NCI-H524 treated with DMSO at 0.1 percent for 48 hours (cell line): ENCODE results near the gene CPSF4.
A peak's percentile ranks its signal among the peaks of the same experiment; 100 is the strongest.
"Not testable (repeated sequence)": the region's sequence is repeated elsewhere in the genome, so short reads cannot be mapped to it uniquely, and the experiment has no call there.

Experiments used
- DNase-seq: peaks from one replicate; lab custom pipeline; 2025; lab: John Stamatoyannopoulos, UW

CPSF4 gene

GRCh38 chr7:99408379-99409191 lies 30.2 kb upstream of the CPSF4 start, which contains the start of the genes BUD31 and PDAP1:
Gene BUD31 (plus strand): TSS chr7:99408969. CDS start chr7:99411093, 2,124 bp downstream.
Gene PDAP1 (minus strand): TSS chr7:99408597. CDS start chr7:99408548, 49 bp downstream.
- peak; percentile 85 for DNase-seq

DNA sequence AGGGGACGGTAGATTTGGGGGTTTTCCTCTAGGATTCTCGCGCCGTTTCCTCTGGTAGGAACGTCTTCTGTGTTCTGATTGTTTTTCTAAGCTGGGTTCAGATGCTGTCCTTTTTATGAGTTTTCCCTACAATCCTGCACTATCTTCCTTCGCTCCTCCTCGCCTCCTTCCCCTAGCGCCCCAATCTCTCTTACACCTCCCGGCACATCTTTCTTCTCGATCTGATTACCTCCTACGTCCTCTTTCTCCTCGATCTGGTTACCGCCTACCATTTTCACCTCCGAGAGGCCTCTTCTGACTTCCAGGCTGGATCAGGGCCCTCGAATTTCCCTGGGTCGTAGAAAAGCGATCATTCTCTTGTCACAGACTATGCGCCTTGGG lies 29.6 kb upstream of the CPSF4 start:
- no peak for DNase-seq

GRCh38 chr7:99409806-99410205 lies 28.9 kb upstream of the CPSF4 start:
- no peak for DNase-seq

- DNase-seq = no peak
These were observed 28.1 kb upstream of the CPSF4 start for GRCh38 chr7:99410635-99411034.

DNA sequence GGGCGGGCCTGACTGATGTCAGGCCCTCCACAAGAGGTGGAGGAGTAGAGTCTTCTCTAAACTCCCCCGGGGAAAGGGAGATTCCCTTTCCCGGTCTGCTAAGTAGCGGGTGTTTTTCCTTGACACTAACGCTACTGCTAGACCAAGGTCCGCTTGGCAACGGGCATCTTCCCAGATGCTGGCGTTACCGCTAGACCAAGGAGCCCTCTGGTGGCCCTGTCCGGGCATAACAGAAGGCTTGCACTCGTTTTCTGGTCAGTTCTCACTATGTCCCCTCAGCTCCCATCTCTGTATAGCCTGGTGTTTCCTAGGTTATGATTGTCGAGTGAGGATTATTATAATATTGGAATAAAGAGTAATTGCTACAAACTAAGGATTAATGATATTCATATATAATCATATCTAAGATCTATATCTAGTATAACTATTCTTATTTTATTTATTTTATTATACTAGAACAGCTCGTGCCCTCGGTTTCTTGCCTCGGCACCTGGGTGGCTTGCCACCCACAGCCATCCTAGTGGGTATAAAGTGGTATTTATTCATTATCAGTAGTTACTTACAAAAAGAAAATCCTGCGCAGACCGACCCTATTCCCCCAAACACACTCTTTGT lies 23.1 kb upstream of the CPSF4 start:
- not testable (repeated sequence) for DNase-seq

GRCh38 chr7:99418260-99418659 lies 20.5 kb upstream of the CPSF4 start:
- no peak for DNase-seq

DNA sequence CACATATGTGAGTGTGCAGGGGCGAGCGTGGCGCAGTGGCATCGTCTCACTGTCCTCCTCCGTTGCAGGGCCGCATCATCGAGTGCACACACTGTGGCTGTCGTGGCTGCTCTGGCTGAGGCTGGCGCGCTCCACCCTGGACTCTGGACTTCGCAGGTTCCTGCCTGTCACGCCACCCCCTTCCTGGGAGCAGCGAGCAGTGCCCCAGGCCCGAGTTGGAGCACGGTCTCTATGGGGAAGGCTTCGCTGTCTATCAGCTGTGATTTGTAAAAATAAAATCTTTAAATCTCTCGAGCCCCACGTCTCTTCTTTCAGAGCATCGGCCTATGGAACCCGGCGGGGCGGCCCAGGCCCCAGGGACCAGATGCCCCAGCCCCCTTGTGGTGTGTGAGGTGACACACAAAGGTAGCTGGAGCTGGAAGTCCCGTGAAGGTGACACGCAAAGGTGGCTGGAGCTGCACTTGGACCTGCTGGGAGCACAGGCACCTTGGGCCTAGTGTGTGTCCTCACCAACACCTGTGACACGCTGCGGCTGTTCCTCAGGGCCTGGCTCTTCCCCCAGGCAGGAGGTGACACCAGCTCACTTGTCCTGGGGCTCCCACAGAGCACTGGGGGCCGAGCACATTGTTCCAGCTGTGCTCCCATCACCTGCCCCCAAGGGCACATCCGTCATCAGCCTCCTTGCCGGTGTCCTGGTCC lies 19.3 kb upstream of the CPSF4 start:
- no peak for DNase-seq

DNA sequence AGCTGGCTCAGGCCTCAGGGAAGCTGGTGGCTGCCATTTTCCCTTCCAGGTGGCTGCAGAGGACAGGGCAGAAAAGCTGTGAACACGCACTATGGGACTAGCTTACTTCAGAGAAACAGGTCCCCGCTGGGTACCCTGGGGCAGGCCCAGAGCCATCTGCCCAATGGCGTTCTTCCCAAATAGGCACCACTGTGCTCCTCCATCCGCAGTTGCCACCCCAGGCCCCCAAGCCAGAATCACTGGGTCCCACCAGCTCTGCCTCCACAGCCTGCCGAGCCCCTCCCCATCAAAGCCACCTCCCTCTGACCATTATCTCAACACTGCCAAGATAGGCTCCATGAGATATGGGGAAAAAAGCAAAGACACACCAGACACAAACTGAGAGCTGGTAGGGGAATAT lies 18.5 kb upstream of the CPSF4 start:
- no peak for DNase-seq

DNA sequence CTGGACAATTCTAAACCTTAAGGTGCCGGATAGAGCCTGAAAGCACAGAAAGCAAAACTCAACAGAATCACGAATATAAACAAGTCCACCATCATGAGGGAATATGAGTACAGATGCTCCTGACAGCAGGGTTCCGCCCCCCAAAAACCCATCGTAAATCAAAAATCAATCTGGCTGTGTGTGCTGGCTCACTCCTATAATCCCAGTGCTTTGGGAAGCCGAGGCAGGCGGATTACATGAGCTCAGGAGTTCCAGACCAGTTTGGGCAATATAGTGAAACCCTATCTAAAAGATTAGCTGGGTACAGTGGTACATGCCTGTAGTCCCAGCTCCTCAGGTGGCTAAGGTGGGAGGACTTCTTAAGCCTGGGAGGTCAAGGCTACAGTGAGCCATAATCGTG lies 17.8 kb upstream of the CPSF4 start:
- DNase-seq = no peak

GRCh38 chr7:99422186-99422585 lies 16.6 kb upstream of the CPSF4 start:
- no peak for DNase-seq

- no peak for DNase-seq
These were observed 16.1 kb upstream of the CPSF4 start for GRCh38 chr7:99422625-99423024.

- DNase-seq = no peak
These were observed 13.6 kb upstream of the CPSF4 start for GRCh38 chr7:99424932-99425730.

- no peak for DNase-seq
These were observed 9.7 kb upstream of the CPSF4 start for GRCh38 chr7:99428972-99429566.

- no peak for DNase-seq
These were observed 9.0 kb upstream of the CPSF4 start for GRCh38 chr7:99429756-99430155.

GRCh38 chr7:99431756-99432540 lies 6.8 kb upstream of the CPSF4 start:
- DNase-seq = not testable (repeated sequence)

GRCh38 chr7:99433158-99433557 lies 5.6 kb upstream of the CPSF4 start:
- DNase-seq = no peak

DNA sequence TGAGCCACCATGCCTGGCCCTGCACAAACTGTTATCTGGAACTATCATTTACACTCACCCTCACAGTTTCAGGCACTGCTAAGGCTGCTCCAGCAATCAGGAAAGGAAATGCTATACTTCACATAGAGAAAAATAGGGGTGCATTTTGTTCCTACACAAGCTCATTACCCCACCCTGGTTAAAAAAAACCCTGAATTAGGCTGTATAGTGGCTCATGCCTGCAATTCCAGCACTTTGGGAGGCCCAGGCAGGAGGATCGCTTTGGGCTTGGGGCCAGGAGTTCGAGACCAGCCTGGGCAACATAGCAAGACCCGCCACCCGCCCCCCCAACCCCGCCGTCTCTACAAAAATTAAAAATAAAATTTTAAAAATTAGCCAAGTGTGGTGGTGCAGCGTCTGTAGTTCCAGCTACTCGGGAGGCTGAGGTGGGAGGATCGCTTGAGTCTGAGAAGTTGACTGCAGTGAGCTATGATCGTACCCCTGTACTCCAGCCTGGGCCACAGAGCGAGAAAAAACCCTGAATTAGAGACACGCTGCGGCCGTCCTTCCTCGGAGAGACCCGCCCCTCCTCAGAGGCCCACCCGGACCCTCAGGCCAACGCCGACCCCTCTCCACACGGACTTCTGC lies 684 bp upstream of the CPSF4 start:
- no peak for DNase-seq

GRCh38 chr7:99440195-99440594 lies 1.5 kb downstream of the CPSF4 start:
- no peak for DNase-seq

- no peak for DNase-seq
These were observed 7.4 kb downstream of the CPSF4 start for GRCh38 chr7:99446096-99446495.

- DNase-seq = no peak
These were observed 9.2 kb downstream of the CPSF4 start for GRCh38 chr7:99447943-99448342.
